HG03095 (cell line): ENCODE results near the gene GFM1.

ENCODE experiments used
- ATAC-seq: cut with Tn5 transposase; IDR thresholded peaks from one replicate; pipeline ENCODE4 v1.9.1; 2021; ENCODE audit warnings: moderate library complexity; ENCODE audit not compliant: unreplicated experiment

Gene GFM1

GRCh38 chr3:158644345-158644908 is at the start of gene GFM1:
Gene GFM1 (plus strand): TSS chr3:158644527. CDS start chr3:158644635, 108 bp downstream.
- peak; percentile 99 for ATAC-seq

- no peak for ATAC-seq
Observed at GRCh38 chr3:158600787-158601186, 43.5 kb upstream of the GFM1 start.

- ATAC-seq = no peak
Observed at GRCh38 chr3:158602227-158602626, 42.1 kb upstream of the GFM1 start.

GRCh38 chr3:158617982-158618875 is 26.1 kb upstream of the GFM1 start:
- no peak for ATAC-seq

GRCh38 chr3:158625881-158626280 is 18.4 kb upstream of the GFM1 start:
- ATAC-seq = no peak

- ATAC-seq = no peak
Observed at GRCh38 chr3:158631981-158632380, 12.3 kb upstream of the GFM1 start.

- ATAC-seq = no peak
Observed at GRCh38 chr3:158640646-158641045, 3.7 kb upstream of the GFM1 start.

- no peak for ATAC-seq
Observed at GRCh38 chr3:158642005-158642404, 2.3 kb upstream of the GFM1 start.

GRCh38 chr3:158642474-158643210 is 1.7 kb upstream of the GFM1 start:
- no peak for ATAC-seq

GRCh38 chr3:158649791-158650190 is 5.5 kb downstream of the GFM1 start:
- no peak for ATAC-seq

- no peak for ATAC-seq
Observed at GRCh38 chr3:158651192-158651591, 6.9 kb downstream of the GFM1 start.

- ATAC-seq = no peak
Observed at GRCh38 chr3:158652463-158652862, 8.1 kb downstream of the GFM1 start.

- no peak for ATAC-seq
Observed at GRCh38 chr3:158658889-158659288, 14.6 kb downstream of the GFM1 start.

- peak; percentile 90 for ATAC-seq
Observed at GRCh38 chr3:158659454-158660237, 15.3 kb downstream of the GFM1 start.

- no peak for ATAC-seq
Observed at GRCh38 chr3:158660711-158661110, 16.4 kb downstream of the GFM1 start.

GRCh38 chr3:158663246-158663645 is 18.9 kb downstream of the GFM1 start:
- no peak for ATAC-seq

GRCh38 chr3:158663832-158664231 is 19.5 kb downstream of the GFM1 start:
- no peak for ATAC-seq

- no peak for ATAC-seq
Observed at GRCh38 chr3:158666416-158666815, 22.1 kb downstream of the GFM1 start.

- ATAC-seq = no peak
Observed at GRCh38 chr3:158668506-158668905, 24.2 kb downstream of the GFM1 start.

GRCh38 chr3:158671821-158672214 is 27.5 kb downstream of the GFM1 start:
- ATAC-seq = peak; percentile 10
